Peyer's patch (tissue), 4 donors: ENCODE results near the gene URAD.

Source experiments
- POLR2A ChIP-seq, 2 donors: fragments of 450-650 bp; IDR thresholded peaks; one replicate each; pipeline ENCODE4 v1.5.1; 2017; ENCODE audit warnings: antibody characterized with exemption in 2 of 2, mild to moderate bottlenecking in 2 of 2, moderate library complexity in 2 of 2
- TF ChIP-seq, protein P1 (sequence below), 6 experiments: fragments of 450-650 bp in 4 of 6; fragments of 200-600 bp in 2 of 6; sonication (generic) in 1 of 6; IDR thresholded peaks; one replicate each; pipeline ENCODE4 v1.5.1; 2017 to 2019; ENCODE audit warnings: antibody characterized with exemption in 6 of 6, mild to moderate bottlenecking in 3 of 6, moderate library complexity in 1 of 6

DNA sequence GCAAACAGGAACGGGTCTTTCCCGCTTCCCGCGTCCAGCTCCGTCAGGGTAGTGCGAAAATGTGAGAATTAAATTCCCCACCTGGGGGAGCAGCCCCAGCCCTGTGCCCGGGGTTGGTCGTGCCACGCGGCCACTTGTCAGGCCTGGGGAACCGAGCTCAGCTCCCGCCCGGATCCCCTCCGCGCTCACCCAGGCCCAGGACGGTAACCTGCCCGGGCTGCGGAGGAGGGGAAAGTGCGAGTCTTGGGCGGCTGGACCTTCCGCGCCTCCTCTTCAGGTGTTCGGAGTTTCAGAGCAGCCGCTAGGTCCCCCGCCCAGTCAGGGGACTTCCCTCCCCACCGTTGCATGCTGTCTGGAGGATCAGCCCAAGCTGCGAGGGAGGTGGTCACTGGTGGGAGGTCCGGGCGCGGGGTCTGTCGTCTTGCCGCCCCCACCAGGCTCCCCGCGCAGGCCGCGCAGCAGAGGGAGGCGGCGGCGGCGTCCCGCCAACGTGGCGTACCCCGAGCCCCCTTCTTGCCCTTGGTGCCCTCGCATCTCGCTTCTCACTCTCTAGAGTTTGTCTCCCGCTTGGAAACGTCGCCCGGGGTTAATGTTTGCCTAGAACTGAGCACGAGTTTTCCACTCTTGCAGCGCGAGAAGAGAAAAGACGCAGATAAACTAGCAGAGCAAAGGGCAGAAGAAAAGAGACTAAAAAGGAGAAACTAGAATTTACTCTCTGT lies 8.1 kb downstream of the URAD start:
- TF ChIP-seq, protein P1, sequence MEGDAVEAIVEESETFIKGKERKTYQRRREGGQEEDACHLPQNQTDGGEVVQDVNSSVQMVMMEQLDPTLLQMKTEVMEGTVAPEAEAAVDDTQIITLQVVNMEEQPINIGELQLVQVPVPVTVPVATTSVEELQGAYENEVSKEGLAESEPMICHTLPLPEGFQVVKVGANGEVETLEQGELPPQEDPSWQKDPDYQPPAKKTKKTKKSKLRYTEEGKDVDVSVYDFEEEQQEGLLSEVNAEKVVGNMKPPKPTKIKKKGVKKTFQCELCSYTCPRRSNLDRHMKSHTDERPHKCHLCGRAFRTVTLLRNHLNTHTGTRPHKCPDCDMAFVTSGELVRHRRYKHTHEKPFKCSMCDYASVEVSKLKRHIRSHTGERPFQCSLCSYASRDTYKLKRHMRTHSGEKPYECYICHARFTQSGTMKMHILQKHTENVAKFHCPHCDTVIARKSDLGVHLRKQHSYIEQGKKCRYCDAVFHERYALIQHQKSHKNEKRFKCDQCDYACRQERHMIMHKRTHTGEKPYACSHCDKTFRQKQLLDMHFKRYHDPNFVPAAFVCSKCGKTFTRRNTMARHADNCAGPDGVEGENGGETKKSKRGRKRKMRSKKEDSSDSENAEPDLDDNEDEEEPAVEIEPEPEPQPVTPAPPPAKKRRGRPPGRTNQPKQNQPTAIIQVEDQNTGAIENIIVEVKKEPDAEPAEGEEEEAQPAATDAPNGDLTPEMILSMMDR (IDR thresholded peaks at IDR 0.05): no peak
- peak; percentile 28 to 87 for TF ChIP-seq POLR2A (IDR thresholded peaks at IDR 0.05)
